HG03520 (cell line): ENCODE results near the gene CSRP2.
A peak's percentile ranks its signal among the peaks of the same experiment; 100 is the strongest.

Experiments used
- ATAC-seq: cut with Tn5 transposase; IDR thresholded peaks from one replicate; pipeline ENCODE4 v1.9.1; 2021; ENCODE audit warnings: mild to moderate bottlenecking, moderate library complexity; ENCODE audit not compliant: unreplicated experiment

Gene CSRP2

GRCh38 chr12:76878899-76879709, at the start of gene CSRP2:
CSRP2 (minus strand) TSS chr12:76879019; CDS start chr12:76866260, 12,759 bp downstream.
- peak; percentile 83 for ATAC-seq

- ATAC-seq = no peak
Observed at GRCh38 chr12:76927170-76927784, 48.5 kb upstream of the CSRP2 start.

GRCh38 chr12:76925135-76925534, 46.3 kb upstream of the CSRP2 start:
- no peak for ATAC-seq

GRCh38 chr12:76922866-76923265, 44.0 kb upstream of the CSRP2 start:
- ATAC-seq = no peak

- no peak for ATAC-seq
Observed at GRCh38 chr12:76921891-76922664, 43.3 kb upstream of the CSRP2 start.

- no peak for ATAC-seq
Observed at GRCh38 chr12:76921100-76921471, 42.3 kb upstream of the CSRP2 start.

- peak; percentile 78 for ATAC-seq
Observed at GRCh38 chr12:76920172-76921099, 41.6 kb upstream of the CSRP2 start.

DNA sequence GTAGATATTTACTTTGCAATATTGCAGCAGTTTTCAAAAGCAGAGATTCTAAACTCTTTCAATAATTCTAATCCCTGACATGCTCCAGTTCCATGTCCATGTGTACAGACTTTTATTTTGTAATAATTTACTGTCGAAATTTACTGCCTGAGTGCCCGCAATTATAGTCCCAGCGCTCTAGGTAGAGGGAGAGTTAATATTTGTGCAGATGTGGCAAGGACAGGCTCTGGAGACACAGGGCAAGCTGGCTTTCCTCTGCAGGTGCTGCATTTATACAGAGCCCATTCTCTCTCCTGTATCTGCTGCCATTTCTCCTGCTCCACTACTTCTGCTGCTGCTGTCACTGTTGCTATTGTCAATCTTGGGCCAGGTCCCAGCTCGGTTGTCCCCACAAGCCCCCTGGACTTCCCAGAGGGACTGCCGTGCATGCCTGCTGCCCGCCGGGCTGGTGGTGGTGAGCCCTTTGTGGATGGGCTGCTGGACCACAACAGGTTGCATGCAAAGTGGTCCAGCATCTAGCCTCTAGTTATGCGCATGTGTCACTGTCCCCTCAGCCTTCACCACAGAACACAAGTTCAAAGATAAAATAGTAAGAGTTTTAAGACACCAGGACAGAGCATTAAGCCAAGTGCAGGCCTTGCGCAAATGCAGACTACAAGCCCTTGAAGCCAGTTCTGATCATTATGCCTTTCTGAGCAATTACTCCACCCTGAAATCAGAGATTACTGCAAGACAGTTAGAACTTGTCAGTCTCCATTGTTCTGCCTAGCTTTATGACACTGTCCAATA, 40.8 kb upstream of the CSRP2 start:
- no peak for ATAC-seq

- ATAC-seq = no peak
Observed at GRCh38 chr12:76916170-76916540, 37.3 kb upstream of the CSRP2 start.

DNA sequence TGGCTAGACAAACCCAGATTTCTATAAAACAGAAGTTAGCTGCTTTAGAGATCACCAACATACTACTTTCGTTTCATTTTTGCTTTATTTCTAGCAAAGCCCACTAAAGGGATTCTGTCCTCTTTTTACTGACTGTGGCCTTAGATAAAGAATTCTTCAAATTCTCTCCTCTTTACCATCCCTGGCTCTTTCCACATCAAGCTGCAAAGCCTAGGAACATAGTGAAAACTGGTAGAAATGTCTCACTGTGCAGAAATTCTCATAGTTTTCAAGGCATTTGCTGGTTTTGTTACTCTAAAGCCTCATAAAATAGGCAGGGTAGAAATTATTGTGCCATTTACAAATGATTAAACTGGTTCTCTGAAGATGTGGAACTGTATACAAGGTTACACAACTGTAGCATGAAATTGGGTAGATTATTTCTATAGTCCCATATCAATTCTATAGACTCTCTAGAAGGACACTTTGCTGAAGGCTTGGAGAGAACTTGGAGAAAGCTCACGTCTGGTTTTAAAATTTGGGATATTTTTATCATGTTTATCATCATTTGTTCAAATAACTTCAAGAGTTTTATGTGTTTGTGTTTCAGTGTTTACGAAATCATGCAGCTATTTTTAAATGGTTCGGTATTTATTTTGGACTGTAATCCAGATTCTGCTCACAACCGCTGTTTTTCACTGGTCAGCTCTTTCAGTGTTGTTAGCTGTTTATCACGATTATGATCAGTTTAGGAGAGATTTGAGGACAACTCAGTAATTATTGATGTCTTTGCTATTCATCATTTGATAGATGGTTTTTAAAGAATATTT, 36.7 kb upstream of the CSRP2 start:
- ATAC-seq = no peak

GRCh38 chr12:76914102-76914859, 35.5 kb upstream of the CSRP2 start:
- no peak for ATAC-seq

DNA sequence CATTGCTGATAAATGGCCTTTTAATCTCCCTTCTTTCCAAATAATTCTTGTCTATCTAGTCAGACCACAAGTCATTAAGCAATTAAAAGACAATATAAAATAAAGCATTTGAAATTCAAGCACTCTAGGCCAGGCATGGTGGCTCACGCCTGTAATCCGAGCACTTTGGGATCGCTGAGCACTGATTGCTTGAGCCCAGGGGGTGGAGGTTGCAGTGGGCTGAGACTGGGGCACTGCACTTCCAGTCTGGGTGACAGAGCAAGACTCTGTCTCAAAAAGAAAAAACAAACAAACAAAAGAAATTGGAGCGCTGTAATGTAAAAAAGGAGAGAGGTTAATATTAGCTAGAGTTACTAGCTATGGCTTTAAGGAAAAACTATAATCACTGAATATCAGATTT, 30.5 kb upstream of the CSRP2 start:
- no peak for ATAC-seq

DNA sequence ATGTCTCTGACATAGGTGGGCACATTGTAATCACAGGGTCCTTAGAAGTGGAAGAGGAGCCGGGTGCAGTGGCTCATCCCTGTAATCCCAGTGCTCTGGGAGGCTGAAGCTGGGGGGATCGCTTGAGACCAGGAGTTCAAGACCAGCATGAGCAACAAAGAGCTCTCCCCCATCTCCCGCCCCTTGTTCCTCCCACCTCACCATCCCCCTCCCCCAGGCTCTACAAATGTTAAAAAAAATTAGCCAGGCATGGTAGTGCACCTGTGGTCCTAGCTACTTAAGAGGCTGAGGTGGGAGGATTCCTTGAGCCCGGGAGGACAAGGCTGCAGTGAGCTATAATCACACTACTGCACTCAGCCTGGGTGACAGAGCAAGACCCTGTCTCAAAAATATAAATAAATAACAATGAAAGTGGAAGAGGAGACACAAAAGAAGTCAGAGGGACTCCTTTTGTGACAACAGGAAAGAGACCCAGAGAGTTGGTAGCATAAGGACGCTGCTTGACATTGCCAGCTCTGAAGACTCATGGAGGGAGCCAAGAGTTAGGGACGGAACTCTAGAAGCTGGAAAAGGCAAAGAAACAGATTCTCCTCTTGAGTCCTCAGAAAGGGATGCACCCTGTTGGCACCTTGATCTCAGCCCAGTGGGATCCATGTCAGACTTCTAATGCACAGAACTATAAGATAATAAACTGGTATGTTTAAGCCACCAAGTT, 29.6 kb upstream of the CSRP2 start:
- no peak for ATAC-seq

GRCh38 chr12:76901628-76902380, 23.0 kb upstream of the CSRP2 start:
- ATAC-seq = no peak

DNA sequence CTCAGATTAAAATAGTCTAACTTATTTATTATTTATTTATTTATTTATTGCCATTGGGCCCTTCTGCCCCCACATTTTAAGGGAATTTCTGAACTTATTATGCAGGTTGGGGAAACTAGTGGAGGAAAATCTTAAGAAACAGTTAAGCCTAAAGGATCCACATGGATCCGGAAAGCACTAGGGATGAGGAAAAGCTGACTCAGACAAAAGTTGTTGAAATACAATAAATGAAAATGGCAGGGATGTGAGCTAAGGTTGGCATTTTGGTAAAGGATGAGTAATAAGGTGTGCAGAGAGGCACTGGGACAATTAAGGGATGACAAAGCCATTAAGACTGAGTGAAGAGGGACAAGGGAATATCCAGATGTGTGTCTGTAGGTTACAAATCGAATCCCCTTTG, 20.7 kb upstream of the CSRP2 start:
- ATAC-seq = no peak

DNA sequence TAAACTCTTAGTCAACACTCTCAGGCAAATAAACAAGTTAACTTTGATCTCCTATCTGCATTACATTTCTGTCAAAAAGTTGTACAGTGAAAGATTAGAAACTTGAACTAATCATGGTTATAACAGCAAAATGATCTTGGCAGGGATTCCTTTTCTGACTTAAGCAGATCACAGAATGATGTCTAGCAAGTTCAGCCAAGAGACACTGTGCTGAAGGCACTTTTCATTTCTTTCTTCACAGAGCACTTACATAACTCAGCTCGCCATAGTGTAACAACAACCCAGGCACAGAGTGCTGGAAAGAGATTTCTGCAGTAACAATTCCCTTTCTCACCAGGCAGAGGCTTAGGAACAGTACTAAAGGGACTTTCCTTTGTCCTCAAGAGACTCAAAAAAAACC, 19.6 kb upstream of the CSRP2 start:
- ATAC-seq = no peak

DNA sequence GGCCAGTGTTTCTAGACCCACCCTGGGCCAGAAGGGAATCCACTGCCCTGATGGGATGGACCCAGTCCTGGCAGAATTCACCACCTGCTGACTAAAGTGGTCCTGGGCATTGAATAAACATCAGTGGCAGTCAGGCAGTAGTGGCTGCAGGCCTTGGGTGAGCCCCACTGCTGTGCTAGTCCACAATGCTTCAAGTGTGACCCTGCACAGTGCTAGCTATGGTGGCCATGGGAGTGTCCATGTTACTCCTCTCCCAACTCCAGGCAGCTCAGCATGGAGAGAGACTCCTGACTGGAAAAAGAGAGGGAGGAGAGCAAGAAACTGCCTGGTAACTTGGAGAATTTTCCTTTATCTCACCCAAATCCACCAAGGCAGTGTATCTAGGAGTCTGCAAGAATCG, 17.5 kb upstream of the CSRP2 start:
- no peak for ATAC-seq
